GM10248 (cell line): Measurements from ENCODE around the gene COX7B.
"Not testable (repeated sequence)": the region's sequence is repeated elsewhere in the genome, so short reads cannot be mapped to it uniquely, and the experiment has no call there.

ENCODE experiments used
- CTCF ChIA-PET: fragments of 300-600 bp; sonication (Branson Sonifier 250); formaldehyde crosslinking; extraction: SDS; loops from one replicate; lab custom pipeline; 2021; ENCODE audit warnings: antibody characterized with exemption; lab: Yijun Ruan, JAX
- POLR2A ChIA-PET: fragments of 350-650 bp; sonication (Branson Sonifier 250); formaldehyde crosslinking; extraction: SDS; loops from one replicate; lab custom pipeline; 2020; ENCODE audit warnings: antibody characterized with exemption; lab: Yijun Ruan, JAX
- DNase-seq: peaks from one replicate; pipeline ENCODE4 v3.0.0; 2012; ENCODE audit errors: extremely low spot score
- TF ChIP-seq, protein P1 (sequence below): IDR thresholded peaks from 2 replicates; pipeline ENCODE4 v1.5.1; 2012; ENCODE audit warnings: mild to moderate bottlenecking, low read depth; ENCODE audit errors: extremely low read depth, missing control alignments, control extremely low read depth

The COX7B gene, protein sequence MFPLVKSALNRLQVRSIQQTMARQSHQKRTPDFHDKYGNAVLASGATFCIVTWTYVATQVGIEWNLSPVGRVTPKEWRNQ

DNA sequence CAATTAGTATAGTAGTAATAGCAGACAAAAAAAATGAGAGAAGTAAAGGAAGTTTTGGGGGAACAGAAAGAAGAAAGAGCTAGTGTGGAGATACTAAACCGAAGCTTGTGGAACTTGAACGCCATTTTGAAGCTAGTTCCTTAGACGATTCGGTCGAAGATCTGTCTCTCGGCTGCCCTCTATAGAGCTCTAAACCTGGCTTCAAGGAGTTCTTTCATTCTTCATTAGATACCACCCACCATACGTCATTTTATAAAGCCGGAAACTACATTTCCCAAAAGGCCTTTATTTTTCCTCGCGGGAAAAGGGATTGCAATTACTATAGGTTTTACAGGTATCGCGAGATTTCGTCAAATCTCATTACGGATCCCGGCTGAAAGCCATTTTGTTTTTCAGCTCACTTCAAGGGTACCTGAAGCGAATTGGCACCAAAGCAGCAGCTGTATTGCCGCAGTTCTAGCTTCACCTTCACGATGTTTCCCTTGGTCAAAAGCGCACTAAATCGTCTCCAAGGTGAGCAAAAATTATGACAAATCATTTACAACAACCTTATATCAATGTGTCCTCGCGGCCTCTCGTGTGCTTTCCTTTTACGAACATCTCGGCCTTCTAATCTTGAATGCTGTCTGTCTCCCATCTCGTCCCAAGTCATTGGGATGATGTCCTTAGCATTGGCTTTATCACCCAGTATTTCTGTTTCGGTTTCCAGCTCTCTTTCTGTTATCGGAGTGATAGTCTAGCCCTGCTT lies at the start of gene COX7B:
Gene COX7B, plus strand, starts transcription at position 388 of the 748 bp plus-strand sequence. Its CDS starts 86 bp downstream, at position 474.
- TF ChIP-seq, protein P1, sequence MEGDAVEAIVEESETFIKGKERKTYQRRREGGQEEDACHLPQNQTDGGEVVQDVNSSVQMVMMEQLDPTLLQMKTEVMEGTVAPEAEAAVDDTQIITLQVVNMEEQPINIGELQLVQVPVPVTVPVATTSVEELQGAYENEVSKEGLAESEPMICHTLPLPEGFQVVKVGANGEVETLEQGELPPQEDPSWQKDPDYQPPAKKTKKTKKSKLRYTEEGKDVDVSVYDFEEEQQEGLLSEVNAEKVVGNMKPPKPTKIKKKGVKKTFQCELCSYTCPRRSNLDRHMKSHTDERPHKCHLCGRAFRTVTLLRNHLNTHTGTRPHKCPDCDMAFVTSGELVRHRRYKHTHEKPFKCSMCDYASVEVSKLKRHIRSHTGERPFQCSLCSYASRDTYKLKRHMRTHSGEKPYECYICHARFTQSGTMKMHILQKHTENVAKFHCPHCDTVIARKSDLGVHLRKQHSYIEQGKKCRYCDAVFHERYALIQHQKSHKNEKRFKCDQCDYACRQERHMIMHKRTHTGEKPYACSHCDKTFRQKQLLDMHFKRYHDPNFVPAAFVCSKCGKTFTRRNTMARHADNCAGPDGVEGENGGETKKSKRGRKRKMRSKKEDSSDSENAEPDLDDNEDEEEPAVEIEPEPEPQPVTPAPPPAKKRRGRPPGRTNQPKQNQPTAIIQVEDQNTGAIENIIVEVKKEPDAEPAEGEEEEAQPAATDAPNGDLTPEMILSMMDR, result peak; percentile 36
- peak; percentile 59 for DNase-seq

DNA sequence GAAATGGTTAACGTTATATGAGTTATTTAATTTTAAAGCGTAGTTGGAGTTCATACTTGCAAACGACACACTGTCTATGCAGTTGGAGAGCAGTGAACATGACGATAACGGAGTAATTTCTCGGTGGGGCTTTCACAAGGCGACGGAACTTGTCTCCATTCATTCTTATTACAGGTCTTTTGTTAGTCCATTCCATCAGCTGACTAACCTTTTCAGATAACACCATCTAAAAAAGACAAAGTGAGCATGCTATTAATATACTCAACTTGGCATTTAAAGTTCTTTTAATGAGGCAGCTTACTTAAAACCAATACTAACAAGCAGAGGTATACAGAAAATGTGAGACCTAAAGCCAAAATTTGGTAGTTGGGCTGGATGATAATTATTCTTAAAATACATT lies 23.9 kb upstream of the COX7B start:
- ChIA-PET CTCF (no interaction called here), POLR2A (interaction anchor here (0.7 kb wide), 1 partner anchor 30 kb away, joined by 4 read pairs; no protein-coding TSS in a partner anchor)
- no peak for DNase-seq
- TF ChIP-seq, protein P1, result no peak

More for the DNA sequence above, at the start of gene COX7B:
- POLR2A ChIA-PET, result no interaction called here
- CTCF ChIA-PET, result interaction anchor here (0.9 to 2.2 kb wide), 14 partner anchors 10 to 308 kb away, joined by 3 to 11 read pairs (median 4); partner anchors contain the start of gene ATP7A

DNA sequence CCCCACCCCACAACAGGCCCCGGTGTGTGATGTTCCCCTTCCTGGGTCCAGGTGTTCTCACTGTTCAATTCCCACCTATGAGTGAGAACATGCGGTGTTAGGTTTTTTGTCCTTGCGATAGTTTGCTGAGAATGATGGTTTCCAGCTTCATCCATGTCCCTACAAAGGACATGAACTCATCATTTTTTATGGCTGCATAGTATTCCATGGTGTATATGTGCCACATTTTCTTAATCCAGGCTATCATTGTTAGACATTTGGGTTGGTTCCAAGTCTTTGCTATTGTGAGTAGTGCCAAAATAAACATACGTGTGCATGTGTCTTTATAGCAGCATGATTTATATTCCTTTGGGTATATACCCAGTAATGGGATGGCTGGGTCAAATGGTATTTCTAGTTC lies 17.9 kb upstream of the COX7B start:
- DNase-seq, POLR2A ChIA-PET, CTCF ChIA-PET: not testable (repeated sequence)

DNA sequence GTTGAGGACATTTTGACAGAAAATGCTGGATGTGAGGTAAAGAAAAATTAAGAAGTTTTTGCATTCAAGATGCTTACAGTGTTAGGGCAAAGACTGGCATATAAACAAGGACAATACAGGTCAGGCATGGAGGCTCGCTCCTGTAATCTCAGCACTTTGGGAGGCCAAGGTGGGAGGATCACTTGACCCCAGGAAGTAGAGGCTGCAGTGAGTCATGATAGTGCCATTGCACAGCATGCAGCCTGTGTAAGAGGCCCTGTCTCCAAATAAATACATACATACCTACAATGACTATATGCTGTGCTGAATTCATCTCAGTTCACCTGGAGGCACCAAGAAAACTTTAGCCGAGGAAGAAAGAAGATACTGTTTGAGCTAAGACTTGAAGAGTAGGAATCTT lies 6.4 kb upstream of the COX7B start:
- ChIA-PET POLR2A (no interaction called here), CTCF (no interaction called here)
- TF ChIP-seq, protein P1, result no peak
- DNase-seq, result no peak

DNA sequence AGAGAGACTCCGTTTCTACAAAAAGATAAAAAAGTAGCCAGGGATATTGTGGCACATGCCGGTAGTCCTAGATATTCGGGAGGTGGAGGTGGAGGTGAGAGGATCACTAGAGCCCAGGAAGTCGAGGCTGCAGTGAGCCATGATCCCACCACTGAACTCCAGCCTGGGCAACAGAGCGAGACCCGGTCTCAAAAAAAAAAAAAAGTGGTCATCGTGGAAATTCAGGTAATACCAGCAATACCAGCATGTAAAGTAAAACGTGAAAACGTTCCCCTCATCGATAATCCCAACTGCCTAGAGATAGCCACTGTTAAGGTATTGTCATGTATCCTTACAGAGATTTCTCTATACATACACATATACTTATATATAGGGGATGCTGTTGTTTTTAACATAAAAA lies 5.6 kb upstream of the COX7B start:
- CTCF ChIA-PET, result no interaction called here
- POLR2A ChIA-PET, result no interaction called here
- TF ChIP-seq, protein P1, result no peak
- no peak for DNase-seq

DNA sequence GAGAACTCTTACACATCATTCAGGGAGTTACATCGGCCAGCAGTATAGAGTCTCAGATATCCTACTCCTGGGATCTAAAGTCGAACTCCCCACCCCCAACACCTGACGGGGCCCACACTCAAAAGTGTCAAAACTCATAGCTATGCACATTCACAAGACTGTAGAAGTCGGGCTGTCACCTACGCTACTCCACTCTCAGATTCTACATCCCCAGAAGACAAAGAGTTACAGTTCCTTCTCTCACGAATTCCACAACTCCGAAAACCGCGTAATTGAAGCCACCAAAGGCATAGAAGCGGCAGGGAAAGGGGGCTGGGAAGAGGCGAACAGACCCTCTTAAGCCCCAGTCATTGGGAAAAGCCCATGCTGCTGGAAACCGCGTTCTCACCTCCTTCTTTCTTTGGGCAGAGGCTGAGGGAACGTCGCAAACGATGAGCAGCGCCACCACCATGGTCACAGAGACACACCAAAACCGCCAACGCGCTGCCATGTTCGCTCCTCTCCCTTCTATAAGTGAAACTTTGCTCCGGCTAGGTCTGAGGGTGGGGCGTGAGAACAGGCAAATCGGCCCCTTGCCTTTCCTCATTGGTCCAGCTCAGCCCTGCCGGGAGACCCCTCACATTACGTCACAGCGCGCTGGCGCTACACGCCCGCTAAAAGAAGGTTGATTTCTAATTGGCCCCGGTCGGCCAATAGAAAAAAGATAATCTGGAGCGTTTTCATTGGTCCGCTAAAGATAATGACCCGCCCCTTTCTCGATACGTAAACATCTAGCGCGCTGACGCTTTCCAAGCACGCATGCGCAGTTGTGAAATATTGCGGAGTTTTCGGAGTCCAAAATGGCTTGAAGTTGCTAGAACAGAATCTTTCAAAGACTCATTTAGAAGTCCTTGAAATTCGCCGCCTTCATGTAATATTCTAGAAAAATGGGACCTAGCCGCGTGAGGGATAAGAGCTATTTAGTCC lies 4.1 kb upstream of the COX7B start, which contains the start of gene MAGT1:
Gene MAGT1, minus strand, starts transcription at position 515 of the 966 bp plus-strand sequence. Its CDS starts 25 bp downstream, at position 490.
- DNase-seq, result peak; percentile 82
- ChIA-PET CTCF (interaction anchor here (1.0 kb wide), 1 partner anchor 15 kb away, joined by 3 read pairs; the partner anchor contains the start of gene ATP7A), POLR2A (interaction anchor here (0.6 to 0.7 kb wide), 2 partner anchors 81 to 123 kb away, joined by 3 read pairs; no protein-coding TSS in a partner anchor)
- TF ChIP-seq, protein P1, result no peak
